22Rv1 (cell line): ENCODE data around the gene NPHP4.

Experiments
- H3K27ac ChIP-seq: fragments of 450-650 bp; 2 replicates; pipeline ENCODE4 v1.5.1; 2017
- CTCF ChIP-seq: fragments of 450-650 bp; IDR thresholded peaks from 2 replicates; pipeline ENCODE4 v1.5.1; 2017; ENCODE audit warnings: mild to moderate bottlenecking
- ZFX ChIP-seq: fragments of 450-650 bp; IDR thresholded peaks from 2 replicates; pipeline ENCODE4 v1.6.1; 2017; ENCODE audit warnings: antibody characterized with exemption, borderline replicate concordance

The NPHP4 gene

GRCh38 chr1:5865056-5865455 lies 127.2 kb downstream of the NPHP4 start:
- TF ChIP-seq CTCF (no peak), ZFX (no peak)
- no peak overlapping the region for H3K27ac ChIP-seq

DNA sequence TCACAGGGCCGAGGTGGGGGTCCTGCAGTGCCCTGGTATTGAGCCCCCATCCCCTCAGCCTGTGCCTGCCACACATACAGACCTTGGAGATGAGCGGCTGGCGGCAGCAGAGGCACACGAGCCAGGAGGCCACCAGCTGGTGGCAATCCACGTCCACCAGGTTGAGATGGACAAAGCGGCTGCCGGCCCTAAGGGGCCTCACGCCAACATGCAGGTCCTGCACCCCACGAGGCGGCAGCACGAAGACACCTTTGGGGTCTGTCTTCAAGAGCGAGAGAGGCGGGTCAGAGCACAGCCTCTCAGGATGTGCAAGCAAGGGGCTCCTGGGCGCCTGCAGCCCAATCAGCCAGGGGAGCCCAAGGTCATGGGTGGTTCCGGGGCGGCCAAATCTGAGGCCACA lies 128.0 kb downstream of the NPHP4 start:
- TF ChIP-seq ZFX: no peak
- no peak for TF ChIP-seq CTCF
- H3K27ac ChIP-seq: no peak overlapping the region

DNA sequence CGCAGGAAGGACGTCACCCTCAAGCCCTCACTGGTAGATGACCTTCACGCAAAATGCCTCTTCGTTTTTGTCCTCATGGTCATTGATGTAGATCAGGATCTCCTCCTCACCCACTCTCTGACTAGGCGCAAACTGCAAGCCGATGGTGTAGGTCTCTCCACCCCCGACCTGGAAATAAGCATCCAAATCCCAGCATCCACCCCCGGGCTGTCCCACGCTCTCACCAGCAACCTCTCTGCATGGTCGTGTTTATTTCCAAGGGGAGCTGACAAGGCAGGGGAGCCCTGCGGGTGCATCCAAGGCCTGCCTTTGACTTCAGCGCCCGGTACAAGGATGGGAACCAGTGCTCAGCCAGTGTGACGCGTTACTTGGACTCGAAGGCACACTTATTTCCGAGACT lies 129.0 kb downstream of the NPHP4 start:
- TF ChIP-seq ZFX (no peak), CTCF (no peak)
- H3K27ac ChIP-seq: no peak overlapping the region

DNA sequence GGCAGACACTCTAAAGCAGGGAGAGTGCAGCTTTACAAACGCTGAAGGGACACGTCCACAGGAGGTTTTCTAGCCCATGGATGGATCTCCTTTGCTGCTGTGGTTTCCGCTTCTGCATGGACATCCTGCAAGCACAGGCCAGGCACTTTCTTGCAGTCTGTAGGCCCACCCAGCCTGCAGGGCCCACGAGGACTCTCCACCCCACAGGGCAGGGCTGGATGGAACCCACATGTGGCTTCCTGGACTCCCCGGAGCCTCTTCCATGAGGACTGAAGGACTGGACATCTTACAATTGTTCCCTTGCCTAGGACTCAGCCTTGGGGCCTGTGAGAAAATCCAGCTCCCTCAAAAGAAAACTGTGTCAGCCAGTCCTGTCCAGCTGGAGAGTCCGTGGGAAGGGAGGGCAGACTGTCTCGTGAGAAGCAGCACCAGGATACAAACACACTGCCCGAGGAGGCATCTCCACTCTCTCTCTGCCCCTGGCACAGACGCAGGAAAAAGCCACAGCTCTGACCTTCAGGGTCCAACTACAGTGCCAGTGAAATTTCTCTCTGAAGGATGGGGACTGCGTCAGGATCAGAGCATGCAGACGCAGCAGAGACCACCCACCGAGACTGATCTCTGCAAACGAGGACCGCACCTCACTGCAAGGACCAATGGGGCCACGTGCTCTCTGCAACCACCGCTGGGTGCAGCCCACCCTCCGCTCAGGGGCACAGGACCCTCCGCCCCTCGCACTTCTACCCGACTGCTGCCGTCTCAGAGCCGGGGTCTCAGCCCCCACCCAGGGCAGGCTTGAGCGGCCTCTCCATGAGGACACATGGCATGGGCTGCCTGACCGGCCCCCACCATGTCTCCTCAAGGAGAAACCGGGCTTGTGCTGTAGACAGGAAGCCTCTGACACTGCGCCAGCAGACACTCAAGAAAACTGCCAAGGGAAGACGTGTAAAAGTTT lies 130.1 kb downstream of the NPHP4 start:
- H3K27ac ChIP-seq: no peak overlapping the region
- TF ChIP-seq CTCF (no peak), ZFX (no peak)

DNA sequence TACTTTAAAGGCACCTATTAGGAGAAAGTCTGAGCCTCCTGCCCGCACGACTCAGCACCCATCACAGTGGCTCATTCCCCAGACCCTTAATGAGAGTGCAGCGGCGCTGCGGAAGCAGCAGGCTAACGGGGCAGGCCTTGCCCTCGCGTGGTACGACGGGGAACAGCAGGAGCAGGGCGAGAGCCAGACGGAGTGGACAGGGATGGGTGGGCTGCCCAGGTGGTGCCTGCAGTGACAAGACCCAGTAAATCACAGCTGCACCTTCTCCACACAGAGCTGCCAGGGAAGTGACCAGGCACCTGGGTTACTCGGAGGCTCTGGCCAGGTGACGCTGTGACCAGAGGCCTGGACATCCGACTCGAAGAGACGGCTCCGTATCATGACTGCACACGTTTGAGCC lies 131.9 kb downstream of the NPHP4 start:
- TF ChIP-seq CTCF (no peak), ZFX (no peak)
- no peak overlapping the region for H3K27ac ChIP-seq

GRCh38 chr1:5859766-5860165 lies 132.5 kb downstream of the NPHP4 start:
- no peak overlapping the region for H3K27ac ChIP-seq
- TF ChIP-seq ZFX (no peak), CTCF (no peak)

- TF ChIP-seq ZFX (no peak), CTCF (no peak)
- no peak overlapping the region for H3K27ac ChIP-seq
These were observed 133.3 kb downstream of the NPHP4 start for GRCh38 chr1:5858844-5859407.
